ENCODE results near the gene HOPX. TPM values are rescaled to one million over a fixed set of nuclear protein-coding genes. Genes with fewer than 3 reads are reported as not detected.

Gene HOPX
- total RNA-seq, 1 experiment from 2014 or later, result not detected

DNA sequence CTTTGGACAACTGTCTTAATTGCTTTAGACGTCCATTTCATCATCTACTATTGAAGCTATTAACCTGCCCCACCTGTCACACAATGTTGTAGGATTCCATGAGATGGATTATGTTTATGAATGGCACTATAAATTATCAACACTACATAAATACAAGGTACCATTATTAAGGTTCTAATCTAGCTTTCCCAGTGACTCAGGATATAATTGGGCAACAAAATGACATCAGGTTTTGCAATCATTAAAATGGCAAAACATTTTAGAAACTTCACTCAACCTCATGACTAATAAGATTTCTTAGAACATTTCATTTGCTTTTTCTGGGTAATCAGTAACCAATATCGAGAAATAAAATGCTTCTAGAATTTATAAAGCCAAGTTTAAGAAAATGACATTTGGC is 9.2 kb downstream of the HOPX start:
- no peak overlapping the region for H2BK20ac ChIP-seq (ENCODE audit: low read depth, low read length, poor library complexity, severe bottlenecking)
- no peak overlapping the region for H2BK120ac ChIP-seq (ENCODE audit: low read depth, low read length, poor library complexity, severe bottlenecking)
- H2AFZ ChIP-seq (ENCODE audit: low read length), result no peak overlapping the region
- no peak overlapping the region for H4K91ac ChIP-seq (ENCODE audit: insufficient read length, low read depth, low read length)
- H3K4ac ChIP-seq (ENCODE audit: low read depth, low read length), result no peak overlapping the region
- no peaks in the 10 kb centered on the region for H3K9me3 ChIP-seq (ENCODE audit: control insufficient read depth, low read depth, low read length)
- no peak overlapping the region for H3K9ac ChIP-seq (ENCODE audit: extremely low read depth, insufficient read length, low read length)
- no peaks in the 10 kb centered on the region for H3K4me1 Mint-ChIP-seq
- H3T11ph ChIP-seq (ENCODE audit: low read length), result no peak overlapping the region
- no peaks in the 10 kb centered on the region for H3K4me1 ChIP-seq (ENCODE audit: insufficient read depth, low read length)
- no peak overlapping the region for H3K27ac ChIP-seq (ENCODE audit: insufficient read length, low read depth, low read length)
- TF ChIP-seq, protein P1, sequence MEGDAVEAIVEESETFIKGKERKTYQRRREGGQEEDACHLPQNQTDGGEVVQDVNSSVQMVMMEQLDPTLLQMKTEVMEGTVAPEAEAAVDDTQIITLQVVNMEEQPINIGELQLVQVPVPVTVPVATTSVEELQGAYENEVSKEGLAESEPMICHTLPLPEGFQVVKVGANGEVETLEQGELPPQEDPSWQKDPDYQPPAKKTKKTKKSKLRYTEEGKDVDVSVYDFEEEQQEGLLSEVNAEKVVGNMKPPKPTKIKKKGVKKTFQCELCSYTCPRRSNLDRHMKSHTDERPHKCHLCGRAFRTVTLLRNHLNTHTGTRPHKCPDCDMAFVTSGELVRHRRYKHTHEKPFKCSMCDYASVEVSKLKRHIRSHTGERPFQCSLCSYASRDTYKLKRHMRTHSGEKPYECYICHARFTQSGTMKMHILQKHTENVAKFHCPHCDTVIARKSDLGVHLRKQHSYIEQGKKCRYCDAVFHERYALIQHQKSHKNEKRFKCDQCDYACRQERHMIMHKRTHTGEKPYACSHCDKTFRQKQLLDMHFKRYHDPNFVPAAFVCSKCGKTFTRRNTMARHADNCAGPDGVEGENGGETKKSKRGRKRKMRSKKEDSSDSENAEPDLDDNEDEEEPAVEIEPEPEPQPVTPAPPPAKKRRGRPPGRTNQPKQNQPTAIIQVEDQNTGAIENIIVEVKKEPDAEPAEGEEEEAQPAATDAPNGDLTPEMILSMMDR (conservative IDR thresholded peaks at IDR 0.05), result no peak
- no peaks in the 10 kb centered on the region for H3K9me3 Mint-ChIP-seq
- H3K27me3 Mint-ChIP-seq (ENCODE audit: low read depth), result peaks cover 30% of the 10 kb centered on the region
- H4K5ac ChIP-seq (ENCODE audit: insufficient read length, low read depth, low read length), result no peak overlapping the region
- no peak overlapping the region for H2BK5ac ChIP-seq (ENCODE audit: insufficient read length, low read length)
- no peaks in the 10 kb centered on the region for H3K36me3 Mint-ChIP-seq (ENCODE audit: insufficient read depth in 1 of 3, low read depth in 3 of 3)
- no peaks in the 10 kb centered on the region for H3K27me3 ChIP-seq (ENCODE audit: insufficient read depth, low read length)
- H4K8ac ChIP-seq (replicated peaks; ENCODE audit: insufficient read length, low read depth, low read length), result no peak overlapping the region
- no peak overlapping the region for H2AK5ac ChIP-seq (ENCODE audit: insufficient read length, low read length)
- no peak overlapping the region for H2BK15ac ChIP-seq (ENCODE audit: low read depth, low read length)
- H3K79me2 ChIP-seq (ENCODE audit: insufficient read depth, low read length), result no peaks in the 10 kb centered on the region
- no peak overlapping the region for H2BK12ac ChIP-seq (ENCODE audit: insufficient read length, low read depth, low read length)
- no peak overlapping the region for H3K56ac ChIP-seq (ENCODE audit: insufficient read length, low read depth, low read length)
- no peak for DNase-seq
- no peak overlapping the region for H3K27ac Mint-ChIP-seq
- no CpG with 5 or more reads among the region's 2 CpGs for WGBS (ENCODE audit: extremely low coverage, insufficient read length, low lambda C conversion rate)
- no peak overlapping the region for H3K4me3 Mint-ChIP-seq
- no peaks in the 10 kb centered on the region for H4K20me1 ChIP-seq (ENCODE audit: control insufficient read depth, insufficient read depth, insufficient read length)
- H3K18ac ChIP-seq (ENCODE audit: insufficient read length, low read depth, low read length), result no peak overlapping the region
- no peaks in the 10 kb centered on the region for H3K79me1 ChIP-seq (ENCODE audit: insufficient read depth, low read depth, low read length, poor library complexity, severe bottlenecking)
- H3K23me2 ChIP-seq (ENCODE audit: insufficient read length, low read depth, low read length, poor library complexity, severe bottlenecking), result no peaks in the 10 kb centered on the region
- H3K4me2 ChIP-seq (ENCODE audit: insufficient read depth, insufficient read length, low read length), result no peak overlapping the region
- no peak overlapping the region for H3K23ac ChIP-seq (ENCODE audit: insufficient read length, low read depth, low read length)
- no peak overlapping the region for H3K14ac ChIP-seq (ENCODE audit: insufficient read depth, low read length)
